IPS-NIHi11 (cell line): Measurements from ENCODE around the gene PARD3.
"Not testable (repeated sequence)": the region's sequence is repeated elsewhere in the genome, so short reads cannot be mapped to it uniquely, and the experiment has no call there.

Experiments
- DNase-seq: peaks from one replicate; pipeline ENCODE4 v3.0.0; 2012; ENCODE audit warnings: mixed read lengths, low spot score

PARD3 gene

GRCh38 chr10:34797155-34797554 is 17.9 kb downstream of the PARD3 start:
- no peak for DNase-seq

GRCh38 chr10:34796133-34796532 is 19.0 kb downstream of the PARD3 start:
- no peak for DNase-seq

- no peak for DNase-seq
Observed at GRCh38 chr10:34795334-34795733, 19.8 kb downstream of the PARD3 start.

GRCh38 chr10:34794835-34795234 is 20.3 kb downstream of the PARD3 start:
- DNase-seq = no peak

- DNase-seq = not testable (repeated sequence)
Observed at GRCh38 chr10:34793581-34793980, 21.5 kb downstream of the PARD3 start.

- DNase-seq = no peak
Observed at GRCh38 chr10:34792881-34793280, 22.2 kb downstream of the PARD3 start.

- DNase-seq = no peak
Observed at GRCh38 chr10:34791947-34792346, 23.1 kb downstream of the PARD3 start.

- no peak for DNase-seq
Observed at GRCh38 chr10:34791228-34791627, 23.9 kb downstream of the PARD3 start.

GRCh38 chr10:34789966-34790506 is 25.1 kb downstream of the PARD3 start:
- DNase-seq = no peak

GRCh38 chr10:34786464-34786863 is 28.6 kb downstream of the PARD3 start:
- DNase-seq = no peak

- no peak for DNase-seq
Observed at GRCh38 chr10:34781711-34782110, 33.4 kb downstream of the PARD3 start.

- peak; percentile 24 for DNase-seq
Observed at GRCh38 chr10:34780818-34781380, 34.2 kb downstream of the PARD3 start.

- DNase-seq = no peak
Observed at GRCh38 chr10:34778237-34778636, 36.9 kb downstream of the PARD3 start.

GRCh38 chr10:34776090-34776690 is 38.9 kb downstream of the PARD3 start:
- no peak for DNase-seq

GRCh38 chr10:34775044-34775637 is 40.0 kb downstream of the PARD3 start:
- DNase-seq = no peak

GRCh38 chr10:34773636-34774630 is 41.2 kb downstream of the PARD3 start:
- no peak for DNase-seq

- no peak for DNase-seq
Observed at GRCh38 chr10:34771525-34771924, 43.6 kb downstream of the PARD3 start.

- no peak for DNase-seq
Observed at GRCh38 chr10:34771106-34771505, 44.0 kb downstream of the PARD3 start.

GRCh38 chr10:34769899-34770298 is 45.2 kb downstream of the PARD3 start:
- DNase-seq = no peak

GRCh38 chr10:34768972-34769330 is 46.1 kb downstream of the PARD3 start:
- DNase-seq = no peak

- DNase-seq = peak; percentile 63
Observed at GRCh38 chr10:34768261-34768971, 46.7 kb downstream of the PARD3 start.
